DND-41 (cell line): ENCODE measurements around the gene TMEM225.

Experiments used
- EZH2 ChIP-seq: IDR thresholded peaks from 3 replicates; pipeline ENCODE4 v1.6.1; 2012; ENCODE audit warnings: borderline replicate concordance, low read depth, mild to moderate bottlenecking, moderate library complexity, low read length, inconsistent platforms; ENCODE audit not compliant: severe bottlenecking
- TF ChIP-seq, protein P1 (sequence below): IDR thresholded peaks from 2 replicates; pipeline ENCODE4 v1.5.1; 2012; ENCODE audit warnings: borderline replicate concordance, low read length, moderate library complexity, mild to moderate bottlenecking; ENCODE audit not compliant: poor library complexity, severe bottlenecking; ENCODE audit errors: extremely low read depth

DNA sequence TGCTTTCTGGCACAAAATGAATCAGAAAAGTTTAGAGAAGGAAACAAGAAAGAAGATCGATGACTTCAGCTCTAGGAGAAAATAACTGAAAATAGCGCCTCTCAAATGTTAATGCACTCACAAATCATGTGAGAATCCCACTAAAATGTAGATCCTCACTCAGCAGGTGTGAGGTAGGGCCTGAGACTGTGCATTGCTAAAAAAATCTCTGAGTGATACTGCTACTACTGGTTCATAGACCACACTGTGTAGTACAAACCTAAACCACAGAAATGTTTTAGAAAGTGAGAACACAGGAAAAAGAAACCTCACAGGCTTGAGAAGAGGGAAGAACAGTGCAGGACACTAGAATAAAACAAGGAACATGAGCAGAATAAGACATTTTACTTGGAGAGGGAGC is 18.5 kb upstream of the TMEM225 start:
- TF ChIP-seq, protein P1, sequence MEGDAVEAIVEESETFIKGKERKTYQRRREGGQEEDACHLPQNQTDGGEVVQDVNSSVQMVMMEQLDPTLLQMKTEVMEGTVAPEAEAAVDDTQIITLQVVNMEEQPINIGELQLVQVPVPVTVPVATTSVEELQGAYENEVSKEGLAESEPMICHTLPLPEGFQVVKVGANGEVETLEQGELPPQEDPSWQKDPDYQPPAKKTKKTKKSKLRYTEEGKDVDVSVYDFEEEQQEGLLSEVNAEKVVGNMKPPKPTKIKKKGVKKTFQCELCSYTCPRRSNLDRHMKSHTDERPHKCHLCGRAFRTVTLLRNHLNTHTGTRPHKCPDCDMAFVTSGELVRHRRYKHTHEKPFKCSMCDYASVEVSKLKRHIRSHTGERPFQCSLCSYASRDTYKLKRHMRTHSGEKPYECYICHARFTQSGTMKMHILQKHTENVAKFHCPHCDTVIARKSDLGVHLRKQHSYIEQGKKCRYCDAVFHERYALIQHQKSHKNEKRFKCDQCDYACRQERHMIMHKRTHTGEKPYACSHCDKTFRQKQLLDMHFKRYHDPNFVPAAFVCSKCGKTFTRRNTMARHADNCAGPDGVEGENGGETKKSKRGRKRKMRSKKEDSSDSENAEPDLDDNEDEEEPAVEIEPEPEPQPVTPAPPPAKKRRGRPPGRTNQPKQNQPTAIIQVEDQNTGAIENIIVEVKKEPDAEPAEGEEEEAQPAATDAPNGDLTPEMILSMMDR, result no peak
- TF ChIP-seq EZH2, result no peak
